Tibial nerve (tissue), 4 donors: ENCODE measurements around the gene PHLDA2. TPM values are rescaled to one million over a fixed set of nuclear protein-coding genes. Genes with fewer than 3 reads are reported as not detected.

Experiments used
- DNase-seq, 2 donors: peaks; one replicate each; pipeline ENCODE4 v3.0.0-alpha.2; 2019; ENCODE audit warnings: low spot score in 2 of 2
- H3K27ac ChIP-seq, 4 donors: fragments of 200-600 bp; sonication (generic) in 3 of 4; one replicate each; pipeline ENCODE4 v1.5.1; 2017 to 2019; ENCODE audit warnings: mild to moderate bottlenecking in 1 of 4
- H3K27me3 ChIP-seq, 2 donors: fragments of 200-600 bp; sonication (generic) in 1 of 2; one replicate each; pipeline versions ENCODE4 v1.5.1 to v1.6.0; 2017 to 2019
- H3K36me3 ChIP-seq, 3 donors: fragments of 200-600 bp; sonication (generic); one replicate each; pipeline ENCODE4 v1.5.1; 2018 to 2019
- H3K4me1 ChIP-seq, 4 donors: fragments of 200-600 bp; sonication (generic) in 3 of 4; one replicate each; pipeline ENCODE4 v1.5.1; 2017 to 2019
- H3K4me3 ChIP-seq, 4 donors: fragments of 200-600 bp; sonication (generic) in 3 of 4; one replicate each; pipeline ENCODE4 v1.5.1; 2017 to 2019; ENCODE audit warnings: mild to moderate bottlenecking in 1 of 4, moderate library complexity in 1 of 4
- H3K9me3 ChIP-seq, 4 donors: fragments of 200-600 bp; sonication (generic) in 3 of 4; one replicate each; pipeline ENCODE4 v1.5.1; 2017 to 2019
- EP300 ChIP-seq, 2 donors: sonication (generic); formaldehyde crosslinking; IDR thresholded peaks; one replicate each; pipeline ENCODE4 v1.6.1; 2017; ENCODE audit warnings: antibody characterized with exemption in 2 of 2, mild to moderate bottlenecking in 1 of 2
- POLR2A ChIP-seq, 2 donors: fragments of 450-650 bp; IDR thresholded peaks; one replicate each; pipeline ENCODE4 v1.6.1; 2017; ENCODE audit warnings: antibody characterized with exemption in 2 of 2, mild to moderate bottlenecking in 2 of 2, moderate library complexity in 2 of 2
- WGBS, 2 donors: methylation state at CpG; one replicate each; pipeline ENCODE4 v1.1.5; 2018; 5-methylcytosine and 5-hydroxymethylcytosine counted together
- total RNA-seq, 4 donors: library from RNA; depleted of rRNA; stranded (reverse); fragments of >200 nt; gene quantifications; one replicate each; pipeline ENCODE4 v1.1.0, GENCODE V29; 2016
- TF ChIP-seq, protein P1 (sequence below), 5 experiments: fragments of 200-600 bp in 3 of 5; fragments of 450-650 bp in 2 of 5; sonication (generic) in 3 of 5; IDR thresholded peaks; one replicate each; pipeline ENCODE4 v1.5.1; 2016 to 2019; ENCODE audit warnings: antibody characterized with exemption in 5 of 5, mild to moderate bottlenecking in 3 of 5, moderate library complexity in 2 of 5

The PHLDA2 gene
- total RNA-seq, 4 donors from 2014 or later: 3.3 to 6.1 (median 5.1) TPM

DNA sequence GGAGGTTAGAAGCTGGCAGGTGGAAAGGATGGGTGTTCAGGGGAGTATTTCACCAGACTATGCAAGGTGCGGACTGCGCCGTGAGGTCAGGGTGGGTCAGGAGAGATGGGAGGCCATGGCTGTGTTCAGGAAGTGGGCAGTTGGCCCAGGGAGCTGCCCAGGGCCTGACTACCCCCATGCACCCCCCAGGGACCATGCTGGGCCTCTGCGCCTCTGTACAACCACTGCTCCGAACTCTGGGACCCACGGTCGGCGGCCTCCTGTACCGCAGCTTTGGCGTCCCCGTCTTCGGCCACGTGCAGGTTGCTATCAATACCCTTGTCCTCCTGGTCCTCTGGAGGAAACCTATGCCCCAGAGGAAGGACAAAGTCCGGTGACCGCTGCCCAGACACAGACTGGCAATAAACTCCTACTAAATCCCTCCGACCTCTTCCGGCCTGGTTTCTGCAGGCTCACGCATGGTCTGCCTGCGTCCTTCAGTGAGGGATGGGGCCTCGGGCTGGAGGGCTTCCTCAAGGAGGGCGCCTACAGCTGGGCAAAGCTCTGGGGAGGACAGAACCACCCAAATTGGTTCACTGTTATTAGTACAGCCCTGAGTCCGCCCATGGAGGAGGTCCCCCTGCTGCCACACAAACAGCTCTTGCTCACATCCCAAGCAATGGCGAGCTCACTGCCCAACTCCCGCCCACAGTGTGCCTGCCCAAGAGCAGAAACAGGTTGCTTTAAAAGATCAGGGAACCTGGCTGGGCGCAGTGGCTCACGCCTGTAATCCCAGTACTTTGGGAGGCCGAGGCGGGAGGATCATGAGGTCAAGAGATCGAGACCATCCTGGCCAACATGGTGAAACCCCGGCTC, 4.2 kb downstream of the PHLDA2 start:
- Histone ChIP-seq H3K4me1 (peaks cover 0 to 23% (median 17%) of the 10 kb centered on the region in 4 donors), H3K27ac (peak overlapping the region in 1 of 4 donors; percentile 26), H3K9me3 (no peaks in the 10 kb centered on the region), H3K27me3 (peaks cover 0 to 15% of the 10 kb centered on the region in 2 donors), H3K4me3 (no peak overlapping the region), H3K36me3 (no peaks in the 10 kb centered on the region)
- WGBS, 2 donors: 91 to 94% methylated on average over 30 of the region's 30 CpGs
- TF ChIP-seq POLR2A (IDR thresholded peaks at IDR 0.05): no peak
- no peak for TF ChIP-seq EP300 (IDR thresholded peaks at IDR 0.05)
- TF ChIP-seq, protein P1, sequence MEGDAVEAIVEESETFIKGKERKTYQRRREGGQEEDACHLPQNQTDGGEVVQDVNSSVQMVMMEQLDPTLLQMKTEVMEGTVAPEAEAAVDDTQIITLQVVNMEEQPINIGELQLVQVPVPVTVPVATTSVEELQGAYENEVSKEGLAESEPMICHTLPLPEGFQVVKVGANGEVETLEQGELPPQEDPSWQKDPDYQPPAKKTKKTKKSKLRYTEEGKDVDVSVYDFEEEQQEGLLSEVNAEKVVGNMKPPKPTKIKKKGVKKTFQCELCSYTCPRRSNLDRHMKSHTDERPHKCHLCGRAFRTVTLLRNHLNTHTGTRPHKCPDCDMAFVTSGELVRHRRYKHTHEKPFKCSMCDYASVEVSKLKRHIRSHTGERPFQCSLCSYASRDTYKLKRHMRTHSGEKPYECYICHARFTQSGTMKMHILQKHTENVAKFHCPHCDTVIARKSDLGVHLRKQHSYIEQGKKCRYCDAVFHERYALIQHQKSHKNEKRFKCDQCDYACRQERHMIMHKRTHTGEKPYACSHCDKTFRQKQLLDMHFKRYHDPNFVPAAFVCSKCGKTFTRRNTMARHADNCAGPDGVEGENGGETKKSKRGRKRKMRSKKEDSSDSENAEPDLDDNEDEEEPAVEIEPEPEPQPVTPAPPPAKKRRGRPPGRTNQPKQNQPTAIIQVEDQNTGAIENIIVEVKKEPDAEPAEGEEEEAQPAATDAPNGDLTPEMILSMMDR (IDR thresholded peaks at IDR 0.05): no peak
- no peak for DNase-seq

GRCh38 chr11:2924381-2924780, 4.8 kb downstream of the PHLDA2 start:
- DNase-seq: no peak
- Histone ChIP-seq H3K36me3 (no peaks in the 10 kb centered on the region), H3K27ac (no peak overlapping the region), H3K9me3 (no peaks in the 10 kb centered on the region), H3K4me3 (no peak overlapping the region), H3K27me3 (peaks cover 0 to 15% of the 10 kb centered on the region in 2 donors), H3K4me1 (peaks cover 0 to 17% (median 11%) of the 10 kb centered on the region in 4 donors)
- 80 to 92% methylated on average over 7 to 9 of the region's 10 CpGs for WGBS, 2 donors
- TF ChIP-seq EP300 (IDR thresholded peaks at IDR 0.05) (no peak), POLR2A (IDR thresholded peaks at IDR 0.05) (no peak)
- TF ChIP-seq, protein P1 (IDR thresholded peaks at IDR 0.05): no peak

- H3K4me3 ChIP-seq: no peak overlapping the region
- H3K9me3 ChIP-seq: no peaks in the 10 kb centered on the region
- WGBS, 2 donors: 87 to 93% methylated on average over 14 to 16 of the region's 22 CpGs
- H3K4me1 ChIP-seq: peaks cover 0 to 10% (median 6%) of the 10 kb centered on the region in 4 donors
- no peaks in the 10 kb centered on the region for H3K36me3 ChIP-seq
- TF ChIP-seq, protein P1 (IDR thresholded peaks at IDR 0.05): no peak
- no peak for TF ChIP-seq POLR2A (IDR thresholded peaks at IDR 0.05)
- TF ChIP-seq EP300 (IDR thresholded peaks at IDR 0.05): no peak
- H3K27ac ChIP-seq: no peak overlapping the region
- DNase-seq: no peak
- peaks cover 0 to 10% of the 10 kb centered on the region in 2 donors for H3K27me3 ChIP-seq
Measured at GRCh38 chr11:2923446-2924375, 5.5 kb downstream of the PHLDA2 start.

- Histone ChIP-seq H3K4me1 (no peaks in the 10 kb centered on the region), H3K36me3 (no peaks in the 10 kb centered on the region), H3K27me3 (no peaks in the 10 kb centered on the region), H3K9me3 (no peaks in the 10 kb centered on the region), H3K4me3 (no peak overlapping the region), H3K27ac (no peak overlapping the region)
- no peak for DNase-seq
- 69 to 87% methylated on average over 3 of the region's 3 CpGs for WGBS, 2 donors
- no peak for TF ChIP-seq EP300 (IDR thresholded peaks at IDR 0.05)
- TF ChIP-seq, protein P1 (IDR thresholded peaks at IDR 0.05): no peak
- TF ChIP-seq POLR2A (IDR thresholded peaks at IDR 0.05): no peak
Measured at GRCh38 chr11:2922655-2923054, 6.6 kb downstream of the PHLDA2 start.
